Thymus (tissue), 11 donors: ENCODE data around the gene PITPNM3. TPM values are rescaled to one million over a fixed set of nuclear protein-coding genes. Genes with fewer than 3 reads are reported as not detected.

Experiments
- DNase-seq, 9 donors: peaks; one replicate each; pipeline ENCODE4 v3.0.0-alpha.2; 2013; ENCODE audit warnings: low spot score in 9 of 9, low read depth in 6 of 9, missing footprints in 1 of 9
- H3K27ac ChIP-seq, 2 donors: one replicate each; pipeline ENCODE4 v1.5.1; 2013; ENCODE audit warnings: control low read depth in 1 of 2, low read depth in 1 of 2, low read length in 1 of 2, mild to moderate bottlenecking in 1 of 2, moderate library complexity in 1 of 2
- H3K27me3 ChIP-seq, 2 donors: one replicate each; pipeline ENCODE4 v1.5.1; 2013; ENCODE audit warnings: low read length in 1 of 2; ENCODE audit not compliant: control insufficient read depth in 2 of 2, insufficient read depth in 1 of 2
- H3K36me3 ChIP-seq, 2 donors: one replicate each; pipeline ENCODE4 v1.5.1; 2013; ENCODE audit warnings: low read length in 1 of 2, mild to moderate bottlenecking in 1 of 2, moderate library complexity in 1 of 2; ENCODE audit not compliant: control insufficient read depth in 2 of 2, insufficient read depth in 2 of 2
- H3K4me1 ChIP-seq, 2 donors: one replicate each; pipeline ENCODE4 v1.5.1; 2013; ENCODE audit warnings: low read length in 2 of 2; ENCODE audit not compliant: control insufficient read depth in 2 of 2, insufficient read depth in 2 of 2
- H3K4me3 ChIP-seq, 2 donors: one replicate each; pipeline ENCODE4 v1.5.1; 2013; ENCODE audit warnings: low read length in 2 of 2, control low read depth in 1 of 2, mild to moderate bottlenecking in 1 of 2
- H3K9me3 ChIP-seq, 2 donors: one replicate each; pipeline ENCODE4 v1.5.1; 2013; ENCODE audit warnings: low read length in 1 of 2, mild to moderate bottlenecking in 1 of 2; ENCODE audit not compliant: control insufficient read depth in 2 of 2, insufficient read depth in 1 of 2
- WGBS: extraction: QIAGEN DNeasy Blood & Tissue Kit; methylation state at CpG from one replicate; pipeline ENCODE4 v1.1.7; 2013; 5-methylcytosine and 5-hydroxymethylcytosine counted together
- polyA plus RNA-seq: library from polyadenylated mRNA; stranded (reverse); fragments of 200-250 nt; gene quantifications from one replicate; pipeline ENCODE4 v1.2.3, GENCODE V29; 2013
- total RNA-seq: library from RNA; stranded (reverse); fragments of 120-200 nt; gene quantifications from one replicate; pipeline ENCODE4 v1.2.4, GENCODE V29; 2013
- donor health status: healthy.

Gene PITPNM3
- total and polyA plus RNA-seq, 2 donors, result 0.33 to 0.52 TPM

GRCh38 chr17:6548578-6549330 is 7.6 kb downstream of the PITPNM3 start:
- WGBS, result 28% methylated on average over 11 of the region's 11 CpGs
- H3K27me3 ChIP-seq, result peaks cover 0 to 17% of the 10 kb centered on the region in 2 donors
- no peak overlapping the region for H3K4me3 ChIP-seq
- H3K9me3 ChIP-seq, result no peaks in the 10 kb centered on the region
- no peaks in the 10 kb centered on the region for H3K36me3 ChIP-seq
- peak in 8 of 9 donors; percentile 2 to 60 (median 11) for DNase-seq
- peaks cover 0 to 4% of the 10 kb centered on the region in 2 donors for H3K4me1 ChIP-seq
- no peak overlapping the region for H3K27ac ChIP-seq

GRCh38 chr17:6548034-6548433 is 8.3 kb downstream of the PITPNM3 start:
- no peak overlapping the region for H3K27ac ChIP-seq
- H3K4me1 ChIP-seq, result peaks cover 0 to 4% of the 10 kb centered on the region in 2 donors
- peaks cover 0 to 10% of the 10 kb centered on the region in 2 donors for H3K27me3 ChIP-seq
- no peak overlapping the region for H3K4me3 ChIP-seq
- H3K36me3 ChIP-seq, result no peaks in the 10 kb centered on the region
- no peak for DNase-seq
- no peaks in the 10 kb centered on the region for H3K9me3 ChIP-seq
- 54% methylated on average over 5 of the region's 5 CpGs for WGBS

GRCh38 chr17:6547336-6547735 is 9.0 kb downstream of the PITPNM3 start:
- WGBS, result 93% methylated on average over 6 of the region's 6 CpGs
- DNase-seq, result no peak
- peaks cover 0 to 4% of the 10 kb centered on the region in 2 donors for H3K4me1 ChIP-seq
- no peak overlapping the region for H3K27ac ChIP-seq
- H3K4me3 ChIP-seq, result no peak overlapping the region
- peaks cover 0 to 8% of the 10 kb centered on the region in 2 donors for H3K27me3 ChIP-seq
- no peaks in the 10 kb centered on the region for H3K9me3 ChIP-seq
- H3K36me3 ChIP-seq, result no peaks in the 10 kb centered on the region

GRCh38 chr17:6546069-6546718 is 10.2 kb downstream of the PITPNM3 start:
- Histone ChIP-seq H3K36me3 (no peaks in the 10 kb centered on the region), H3K4me1 (peaks cover 0 to 4% of the 10 kb centered on the region in 2 donors), H3K4me3 (no peak overlapping the region), H3K9me3 (no peaks in the 10 kb centered on the region), H3K27ac (no peak overlapping the region), H3K27me3 (peaks cover 0 to 4% of the 10 kb centered on the region in 2 donors)
- DNase-seq, result no peak
- 80% methylated on average over 10 of the region's 10 CpGs for WGBS

- H3K27me3 ChIP-seq, result peaks cover 0 to 4% of the 10 kb centered on the region in 2 donors
- no peak overlapping the region for H3K4me3 ChIP-seq
- H3K9me3 ChIP-seq, result no peaks in the 10 kb centered on the region
- H3K27ac ChIP-seq, result no peak overlapping the region
- H3K4me1 ChIP-seq, result peaks cover 0 to 4% of the 10 kb centered on the region in 2 donors
- DNase-seq, result no peak
- WGBS, result 94% methylated on average over 8 of the region's 8 CpGs
- no peaks in the 10 kb centered on the region for H3K36me3 ChIP-seq
Observed at GRCh38 chr17:6545291-6545690, 11.1 kb downstream of the PITPNM3 start.

- H3K9me3 ChIP-seq, result peaks cover 0 to under 1% of the 10 kb centered on the region in 2 donors
- H3K4me1 ChIP-seq, result peaks cover 0 to 4% of the 10 kb centered on the region in 2 donors
- no peak overlapping the region for H3K27ac ChIP-seq
- DNase-seq, result no peak
- WGBS, result 96% methylated on average over 5 of the region's 5 CpGs
- peaks cover 0 to 4% of the 10 kb centered on the region in 2 donors for H3K27me3 ChIP-seq
- no peaks in the 10 kb centered on the region for H3K36me3 ChIP-seq
- no peak overlapping the region for H3K4me3 ChIP-seq
Observed at GRCh38 chr17:6544011-6544370, 12.4 kb downstream of the PITPNM3 start.

- H3K27ac ChIP-seq, result no peak overlapping the region
- 95% methylated on average over 16 of the region's 16 CpGs for WGBS
- peaks cover 0 to 4% of the 10 kb centered on the region in 2 donors for H3K27me3 ChIP-seq
- no peak overlapping the region for H3K4me3 ChIP-seq
- H3K36me3 ChIP-seq, result no peaks in the 10 kb centered on the region
- peaks cover 2 to 4% of the 10 kb centered on the region in 2 donors for H3K9me3 ChIP-seq
- peaks cover 0 to 4% of the 10 kb centered on the region in 2 donors for H3K4me1 ChIP-seq
- DNase-seq, result no peak
Observed at GRCh38 chr17:6543079-6544010, 13.0 kb downstream of the PITPNM3 start.

GRCh38 chr17:6542577-6542976 is 13.8 kb downstream of the PITPNM3 start:
- 95% methylated on average over 4 of the region's 4 CpGs for WGBS
- Histone ChIP-seq H3K27me3 (peaks cover 0 to 2% of the 10 kb centered on the region in 2 donors), H3K27ac (no peak overlapping the region), H3K4me1 (no peaks in the 10 kb centered on the region), H3K4me3 (no peak overlapping the region), H3K9me3 (peaks cover 2 to 4% of the 10 kb centered on the region in 2 donors), H3K36me3 (no peaks in the 10 kb centered on the region)
- DNase-seq, result no peak
